GM18867 (cell line): ENCODE data around the gene EOMES.
A peak's percentile ranks its signal among the peaks of the same experiment; 100 is the strongest.

Experiments
- ATAC-seq: cut with Tn5 transposase; IDR thresholded peaks from one replicate; pipeline ENCODE4 v1.9.1; 2021; ENCODE audit warnings: mild to moderate bottlenecking, moderate library complexity; ENCODE audit not compliant: unreplicated experiment

The EOMES gene

GRCh38 chr3:27681249-27681748 lies 40.8 kb downstream of the EOMES start:
- peak; percentile 79 for ATAC-seq

DNA sequence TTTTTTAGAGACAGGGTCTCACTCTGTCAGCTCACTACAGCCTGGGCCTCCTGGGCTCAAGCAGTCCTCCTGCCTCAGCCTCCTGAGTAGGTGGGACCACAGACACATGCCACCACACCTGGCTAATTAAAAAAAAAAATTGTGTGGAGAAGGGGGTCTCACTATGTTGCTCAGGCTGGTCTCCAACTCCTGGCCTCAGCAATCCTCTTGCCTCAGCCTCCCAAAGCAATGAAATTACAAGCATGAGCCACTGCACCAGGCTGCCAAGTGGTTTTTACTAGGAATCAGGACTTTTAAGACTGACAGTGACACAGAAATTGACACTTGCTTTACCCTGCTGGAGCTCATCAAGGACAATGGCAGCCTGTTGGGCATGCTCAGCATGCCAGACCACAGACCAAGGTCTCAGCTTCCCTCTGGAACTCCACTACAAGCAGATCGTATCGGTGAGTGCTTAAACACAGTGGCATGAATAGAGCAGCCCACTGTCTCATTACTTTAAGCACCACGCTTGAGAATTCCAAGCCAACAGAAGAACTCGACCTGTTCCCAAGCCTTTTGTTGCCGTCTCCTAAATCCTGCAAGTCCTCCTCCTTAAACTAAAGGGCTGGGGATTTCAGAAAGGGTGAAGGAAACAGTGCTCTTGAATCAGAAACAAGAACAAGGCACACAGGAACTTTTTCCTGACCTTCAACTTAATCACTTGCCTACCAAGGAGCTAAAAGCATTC lies 41.4 kb downstream of the EOMES start:
- peak; percentile 15 for ATAC-seq

DNA sequence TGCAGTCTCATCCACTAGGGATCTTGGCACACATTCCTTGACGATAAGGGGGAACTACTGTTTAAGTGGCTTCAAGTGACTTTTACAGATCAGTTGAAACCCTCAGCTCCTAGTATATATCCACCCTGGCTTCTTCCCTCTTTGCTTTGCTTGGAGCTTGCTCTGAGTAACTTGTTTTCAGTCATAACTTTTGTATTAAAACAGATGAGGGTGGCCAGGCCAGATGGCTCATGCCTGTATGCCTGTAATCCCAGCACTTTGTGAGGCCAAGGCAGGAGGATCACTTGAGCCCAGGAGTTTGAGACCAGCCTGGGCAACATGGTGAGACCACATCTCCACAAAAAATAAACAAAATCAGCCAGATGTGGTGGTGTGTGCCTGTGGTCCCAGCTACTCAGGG lies 42.4 kb downstream of the EOMES start:
- no peak for ATAC-seq

DNA sequence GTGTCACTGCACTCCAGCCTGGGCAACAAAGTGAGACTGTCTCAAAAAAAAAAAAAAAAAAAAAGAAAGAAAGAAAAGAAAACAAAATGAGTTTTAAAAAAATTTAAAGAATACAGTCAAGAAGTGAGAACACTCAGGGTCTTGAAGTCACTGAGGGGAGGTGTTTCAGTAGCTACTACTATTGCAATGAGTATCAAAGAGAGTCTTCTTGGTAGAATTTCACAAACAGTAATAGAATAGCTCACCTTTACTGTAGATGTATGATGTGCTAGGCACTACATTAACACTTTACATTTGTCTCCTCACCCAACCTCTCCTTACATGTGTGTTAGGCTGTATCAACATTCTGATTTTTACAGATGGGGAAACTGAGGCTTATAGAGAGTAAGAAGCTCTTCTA lies 43.9 kb downstream of the EOMES start:
- ATAC-seq, result no peak

DNA sequence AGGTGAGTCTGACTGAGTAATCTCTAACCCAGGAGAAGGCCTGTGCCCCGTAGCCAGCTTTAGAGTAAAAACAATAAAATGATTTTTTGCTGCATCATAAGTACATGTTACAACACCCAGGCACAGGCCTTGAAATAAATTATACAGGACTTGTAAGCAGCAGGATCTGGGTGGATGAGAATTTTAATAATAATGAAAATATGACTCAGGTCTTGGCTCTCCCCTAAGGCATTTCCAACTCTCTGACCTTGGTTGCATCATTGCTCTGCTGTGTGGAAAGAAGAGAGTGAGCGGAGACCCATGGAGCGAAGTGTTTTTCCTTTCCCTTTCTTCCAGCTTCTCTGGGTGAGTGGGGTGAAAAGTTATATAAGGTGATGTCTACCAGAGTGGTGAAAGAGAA lies 44.6 kb downstream of the EOMES start:
- no peak for ATAC-seq

- ATAC-seq, result no peak
Measured at GRCh38 chr3:27675287-27675686, 46.8 kb downstream of the EOMES start.

GRCh38 chr3:27673701-27674100 lies 48.4 kb downstream of the EOMES start:
- ATAC-seq, result no peak

- no peak for ATAC-seq
Measured at GRCh38 chr3:27671101-27671500, 51.0 kb downstream of the EOMES start.

DNA sequence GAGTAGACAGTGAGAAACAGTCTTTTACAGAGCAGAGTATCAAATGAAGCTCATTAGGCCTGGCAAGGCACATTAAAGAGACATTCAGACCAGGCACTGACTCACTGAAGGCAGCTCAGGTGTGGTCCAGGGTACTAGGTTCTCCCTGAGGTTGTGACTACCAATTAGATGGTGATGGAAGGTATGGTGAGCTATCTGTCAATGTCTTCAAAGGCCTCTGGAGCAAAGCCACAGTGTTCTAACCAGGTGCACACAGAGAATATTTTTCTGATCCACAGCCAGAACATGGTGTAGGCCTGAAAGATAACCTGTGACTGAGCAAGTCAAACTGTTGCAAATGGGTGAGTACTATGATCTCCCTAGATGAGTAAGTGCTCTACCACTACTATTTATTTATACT lies 51.5 kb downstream of the EOMES start:
- ATAC-seq, result no peak

DNA sequence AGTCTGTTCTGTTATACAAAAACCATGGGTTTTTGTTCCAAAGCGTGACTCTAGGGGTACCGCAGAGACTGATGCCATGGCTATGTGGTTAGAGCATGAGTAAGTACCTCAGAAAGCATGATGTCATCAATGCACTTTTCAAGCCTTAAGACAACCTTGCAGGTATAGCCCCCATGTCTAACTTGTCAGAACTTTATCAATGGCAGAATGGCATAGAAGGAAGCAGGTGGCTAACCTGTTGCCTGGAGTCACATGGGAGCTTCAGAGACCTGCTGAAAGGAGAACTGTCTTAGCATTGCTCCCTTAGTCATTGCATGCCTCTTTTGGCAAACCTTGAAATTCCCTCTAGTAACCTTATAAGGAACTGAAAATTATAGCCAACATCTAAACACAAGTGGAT lies 52.5 kb downstream of the EOMES start:
- peak; percentile 44 for ATAC-seq

DNA sequence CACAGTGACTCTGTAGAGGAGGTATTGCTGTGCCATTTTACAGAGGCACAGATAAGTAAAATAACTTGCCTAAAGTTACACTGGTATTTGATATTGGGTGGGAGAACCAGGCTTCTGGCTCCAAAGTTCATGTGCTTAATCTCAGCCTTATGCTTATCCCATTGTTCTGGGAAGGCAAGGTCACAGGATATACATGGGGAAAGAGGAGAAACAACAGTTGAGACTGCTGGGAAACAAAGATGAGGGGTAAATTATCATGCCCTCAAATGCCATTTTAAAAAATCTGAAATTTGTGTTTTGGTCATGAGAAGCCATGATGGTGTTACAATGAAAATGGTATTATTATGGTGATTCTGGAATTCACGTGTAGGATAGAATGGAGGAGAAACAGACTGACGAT lies 54.4 kb downstream of the EOMES start:
- ATAC-seq, result no peak

GRCh38 chr3:27666708-27667107 lies 55.4 kb downstream of the EOMES start:
- peak; percentile 50 for ATAC-seq

- peak; percentile 55 for ATAC-seq
Measured at GRCh38 chr3:27666272-27666671, 55.9 kb downstream of the EOMES start.
